ENCODE results near the gene ETV6.

ETV6 gene

DNA sequence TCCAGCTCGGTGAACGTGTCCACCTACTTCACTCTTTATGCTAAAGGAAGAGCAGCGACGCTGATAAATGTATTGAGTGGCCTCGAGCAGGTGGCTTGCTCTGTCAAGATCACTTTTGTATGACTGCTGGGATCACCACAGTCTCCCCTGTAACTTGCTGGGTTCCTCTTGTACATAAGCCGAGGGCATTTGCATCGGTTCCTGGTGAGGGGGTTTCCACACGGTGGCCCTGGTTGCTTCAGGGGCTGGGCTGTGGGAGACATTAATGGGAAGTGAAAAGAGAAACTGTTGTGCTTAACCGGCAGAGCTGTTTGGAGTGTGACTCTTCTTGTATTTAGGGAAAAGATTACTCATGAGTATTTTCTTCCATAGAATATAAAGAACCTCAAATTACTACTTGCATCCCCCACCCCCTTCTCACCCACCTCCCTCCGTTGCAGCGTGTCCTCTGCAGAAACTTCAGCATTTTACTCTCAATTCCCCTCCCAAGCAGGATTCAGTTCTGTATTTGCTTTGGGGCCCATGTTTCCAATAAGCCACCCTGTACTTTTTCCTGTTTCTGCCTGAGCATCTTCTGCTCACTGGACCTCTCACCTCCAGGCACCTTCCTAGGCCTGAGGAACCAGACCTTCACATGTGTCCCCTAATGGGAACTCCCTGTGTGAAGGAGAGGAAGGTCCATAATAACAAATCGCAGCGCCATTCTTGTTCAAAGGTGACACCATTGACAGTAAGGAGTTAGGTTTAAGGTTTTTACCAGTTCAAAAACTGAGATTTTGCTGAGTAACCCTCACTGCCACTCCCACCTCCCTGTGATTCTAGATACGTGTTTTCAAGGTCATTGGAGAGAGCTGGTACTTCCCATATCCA is 187.0 kb downstream of the ETV6 start:
- no peak for DNase-seq

DNA sequence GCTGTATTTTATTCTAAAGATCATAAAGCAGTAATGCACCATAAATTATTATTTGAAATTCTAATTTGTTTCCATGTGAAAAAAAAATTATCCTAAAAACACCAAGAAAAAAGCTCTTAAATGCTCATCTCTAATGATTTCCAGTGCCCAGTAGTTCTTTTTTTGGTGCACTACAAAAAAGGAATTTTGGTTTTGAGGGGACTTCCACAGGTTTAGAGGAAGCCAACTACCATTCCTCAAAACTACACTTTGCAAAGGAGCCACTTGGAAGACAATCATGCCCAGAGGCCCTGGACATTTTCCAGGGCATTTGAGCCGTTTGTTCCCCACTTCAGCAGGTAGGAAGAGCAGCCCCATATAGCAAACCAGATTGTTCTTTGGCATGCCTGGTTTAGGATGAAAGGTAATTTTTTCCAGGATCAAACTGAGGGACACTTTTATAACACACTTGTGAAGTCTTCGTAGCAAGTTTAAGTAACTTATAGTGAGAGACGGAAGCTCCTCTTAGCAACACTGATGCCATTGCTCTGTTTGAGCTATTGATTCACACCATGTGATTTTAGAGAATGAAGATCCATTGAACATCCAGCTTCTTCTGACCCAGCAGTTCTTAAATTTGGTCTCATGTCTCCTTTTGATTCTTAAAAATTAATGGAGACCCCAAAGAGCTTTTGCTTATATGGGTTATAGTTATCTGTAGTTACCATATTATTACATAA is 187.9 kb downstream of the ETV6 start:
- no peak for DNase-seq

DNA sequence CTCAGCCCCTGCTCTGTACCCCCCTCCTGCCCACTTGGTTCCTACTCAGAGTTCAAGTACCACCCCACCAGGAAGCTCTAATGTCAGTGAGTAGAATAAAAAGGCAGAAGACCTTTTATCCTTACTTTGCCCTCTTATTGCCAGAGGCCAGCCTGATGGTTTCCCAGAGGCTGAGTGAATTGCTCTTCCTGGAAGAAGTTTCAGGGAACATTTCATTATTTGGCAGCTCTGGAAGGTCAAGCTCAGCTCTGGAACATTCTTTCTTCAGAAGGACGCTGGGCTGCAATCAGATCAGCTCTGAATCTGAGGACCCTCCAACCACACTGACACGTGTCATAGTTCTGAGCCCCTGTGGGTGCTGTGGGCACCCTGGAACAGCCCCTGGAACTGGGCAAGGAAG is 188.9 kb downstream of the ETV6 start:
- no peak for DNase-seq

DNA sequence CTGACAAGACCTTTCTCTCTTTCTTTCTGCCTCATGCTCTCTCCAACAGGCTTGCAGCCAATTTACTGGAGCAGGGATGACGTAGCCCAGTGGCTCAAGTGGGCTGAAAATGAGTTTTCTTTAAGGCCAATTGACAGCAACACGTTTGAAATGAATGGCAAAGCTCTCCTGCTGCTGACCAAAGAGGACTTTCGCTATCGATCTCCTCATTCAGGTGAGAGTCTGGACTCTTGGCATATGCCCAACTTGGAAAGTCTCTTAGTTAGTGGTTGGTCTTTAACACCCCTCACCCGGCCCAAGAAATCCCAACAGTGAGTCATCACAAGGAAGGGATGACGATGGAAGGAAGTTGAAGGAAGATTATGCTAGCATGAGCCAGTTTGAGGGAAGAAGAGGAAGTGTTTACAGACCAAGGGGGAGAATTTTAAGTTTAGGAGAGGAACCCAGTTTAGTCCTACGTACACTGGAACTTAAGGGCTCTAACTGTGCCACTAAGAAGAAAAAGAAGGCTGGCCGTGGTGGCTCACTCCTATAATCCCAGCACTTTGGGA is 189.7 kb downstream of the ETV6 start:
- no peak for DNase-seq

DNA sequence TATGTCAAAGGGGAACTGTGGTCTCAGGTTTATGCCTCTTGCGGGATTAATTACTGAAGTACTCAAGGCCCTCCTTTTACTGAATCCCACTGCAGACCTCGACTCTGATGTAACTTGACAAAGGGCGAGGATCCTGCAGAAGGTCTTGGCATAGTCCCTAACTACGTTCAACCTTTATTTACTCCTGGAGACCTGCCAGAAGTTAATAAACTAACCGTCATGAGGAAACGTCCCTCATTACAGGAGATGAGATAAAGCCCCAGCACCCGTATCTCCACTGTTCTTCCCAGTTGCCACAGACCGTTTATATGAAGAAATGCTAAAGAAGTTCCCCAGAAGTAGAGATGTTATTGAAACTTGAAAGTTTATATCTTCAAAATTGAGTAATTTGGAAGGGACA is 190.9 kb downstream of the ETV6 start:
- no peak for DNase-seq

DNA sequence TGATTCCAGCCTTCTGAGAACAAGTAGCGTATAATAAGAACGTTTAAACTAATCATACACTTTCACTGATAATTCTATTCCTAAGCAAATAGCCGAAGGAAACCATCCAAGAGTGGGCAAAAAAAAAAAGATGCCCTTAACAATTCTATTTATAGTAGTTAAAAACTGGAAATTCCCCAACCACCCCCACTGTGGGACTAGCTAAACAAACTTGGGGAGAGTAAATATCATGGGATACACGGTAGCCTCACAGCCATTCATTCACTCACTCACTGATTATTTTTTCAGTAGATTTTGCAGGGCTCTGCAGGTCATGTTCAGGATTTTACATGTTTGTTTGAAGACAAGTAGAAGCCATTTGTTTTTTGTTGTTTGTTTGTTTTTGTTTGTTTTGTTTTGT is 197.0 kb downstream of the ETV6 start:
- no peak for DNase-seq

DNA sequence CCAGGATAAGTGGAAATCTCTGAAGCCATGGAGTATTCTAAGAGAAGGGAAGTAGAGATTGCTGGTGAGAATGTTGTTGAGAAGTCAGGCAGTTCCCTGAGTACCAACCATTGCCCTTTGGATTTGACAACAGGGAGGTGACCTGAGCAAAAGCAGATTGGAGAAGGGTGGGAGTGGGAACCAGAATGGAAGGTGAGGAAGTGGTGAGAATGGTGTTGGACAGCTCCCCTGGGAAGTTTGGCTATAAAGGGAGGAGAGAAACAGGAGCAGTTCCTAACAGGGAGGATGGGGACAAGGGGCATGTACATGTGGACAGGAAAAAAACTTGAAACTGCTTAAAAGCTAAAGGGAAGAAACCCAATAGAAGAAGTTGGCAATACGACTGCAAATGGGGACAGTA is 198.1 kb downstream of the ETV6 start:
- no peak for DNase-seq

DNA sequence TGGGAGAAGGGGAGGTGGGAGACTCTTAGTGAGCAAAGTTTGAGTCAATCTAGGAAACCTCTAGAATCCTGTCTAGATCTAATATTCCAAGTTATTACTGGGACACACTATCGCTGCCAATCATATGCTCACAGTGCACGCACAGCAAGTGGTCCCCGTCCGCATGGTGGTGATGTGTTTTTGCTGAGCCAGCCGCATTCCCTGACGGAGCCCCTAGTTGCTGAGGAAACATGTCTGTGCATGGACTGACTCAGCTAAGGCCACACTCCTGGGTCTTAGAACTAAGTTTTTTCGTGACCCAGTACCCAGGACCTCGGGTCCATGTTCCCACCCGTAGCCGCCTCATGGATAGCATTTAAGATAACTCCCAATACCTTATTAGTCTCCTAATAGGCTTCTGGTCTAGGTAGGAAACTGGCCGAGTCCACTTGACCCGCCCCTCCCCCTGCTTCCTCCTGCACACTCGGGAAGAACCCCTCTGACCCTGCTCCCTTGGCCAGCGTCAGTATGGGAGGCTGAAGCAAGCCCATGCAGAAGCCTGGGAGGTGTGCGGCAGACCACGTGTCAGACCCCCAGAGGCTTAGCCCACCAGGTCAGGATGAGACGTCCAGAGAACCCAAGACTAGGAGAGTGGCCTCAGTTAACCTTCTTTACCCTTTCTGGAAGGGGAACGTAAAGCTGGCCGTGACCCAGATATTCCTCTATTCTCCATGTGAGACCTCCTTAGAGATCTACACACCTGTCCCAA is 200.5 kb downstream of the ETV6 start:
- no peak for DNase-seq

DNA sequence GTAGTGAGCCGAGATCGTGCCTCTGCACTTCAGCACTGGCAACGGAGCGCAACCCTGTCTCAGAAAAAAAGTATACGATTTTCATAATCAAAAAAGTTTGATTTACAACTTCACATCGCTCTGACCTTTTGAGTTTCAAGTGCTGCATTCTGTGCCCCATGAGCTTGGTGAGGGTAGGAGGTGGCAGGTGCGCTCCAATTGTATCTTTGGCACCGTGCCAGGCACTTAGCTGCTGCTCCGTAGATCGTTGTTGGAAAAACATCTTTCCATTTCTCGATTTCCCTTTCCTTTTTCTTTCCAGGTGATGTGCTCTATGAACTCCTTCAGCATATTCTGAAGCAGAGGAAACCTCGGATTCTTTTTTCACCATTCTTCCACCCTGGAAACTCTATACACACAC is 203.7 kb downstream of the ETV6 start:
- DNase-seq, result peak; percentile 68

DNA sequence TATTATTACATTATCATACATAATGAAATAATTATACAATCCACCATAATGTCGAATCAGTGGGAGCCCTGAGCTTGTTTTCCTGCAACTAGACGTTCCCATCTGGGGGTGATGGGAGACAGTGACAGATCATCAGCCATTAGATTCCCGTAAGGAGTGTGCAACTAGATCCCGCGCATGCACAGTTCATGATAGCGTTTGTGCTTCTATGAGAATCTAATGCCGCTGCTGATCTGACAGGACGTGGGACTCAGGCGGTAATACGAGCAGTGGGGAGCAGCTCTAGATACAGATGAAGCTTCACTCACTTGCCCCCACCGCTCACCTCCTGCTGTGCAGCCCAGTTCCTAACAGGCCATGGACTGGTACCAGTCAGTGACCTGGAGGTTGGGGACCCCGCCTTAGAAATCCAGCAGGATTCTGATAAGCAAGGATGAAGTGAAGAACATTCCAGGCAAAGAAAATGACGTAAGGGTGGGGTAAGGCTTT is 204.6 kb downstream of the ETV6 start:
- DNase-seq, result no peak

DNA sequence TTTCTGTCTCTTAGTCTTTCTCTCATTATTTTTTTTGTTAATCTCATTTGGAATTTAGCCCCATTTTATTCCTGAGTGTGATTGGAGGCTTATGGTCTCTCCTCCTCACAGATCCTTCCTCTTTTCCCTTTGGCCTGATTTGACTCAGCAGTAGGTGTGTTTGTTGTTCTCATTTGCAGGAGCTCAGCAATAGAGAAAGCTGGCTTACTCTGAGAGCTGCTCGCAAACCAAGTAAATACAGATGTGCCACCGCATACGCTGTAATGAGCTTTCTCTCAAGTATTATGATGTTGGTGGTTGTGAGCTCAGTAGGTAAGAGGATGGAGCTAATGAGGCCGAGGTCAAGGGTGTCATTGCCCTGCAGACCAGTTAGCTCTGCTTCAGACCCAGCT is 206.5 kb downstream of the ETV6 start:
- peak; percentile 59 for DNase-seq

DNA sequence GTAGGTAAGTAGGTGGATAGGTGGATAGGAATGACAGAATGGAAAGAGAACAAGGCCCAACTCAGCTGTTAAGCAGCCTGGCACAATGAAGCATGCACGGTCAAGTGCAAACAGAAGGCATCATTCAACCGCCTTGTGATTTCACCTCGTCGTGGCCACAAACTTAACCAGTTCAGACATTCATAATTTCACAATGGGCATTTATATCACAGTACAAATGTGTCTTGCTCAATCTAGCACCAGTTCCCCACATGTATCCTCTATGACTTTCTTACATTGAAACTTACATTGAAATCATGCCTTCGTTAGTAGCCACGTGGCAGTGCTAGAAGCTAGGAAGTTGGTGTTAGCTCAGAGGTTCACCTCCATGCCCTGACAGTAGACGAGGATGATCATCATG is 207.5 kb downstream of the ETV6 start:
- DNase-seq, result no peak

DNA sequence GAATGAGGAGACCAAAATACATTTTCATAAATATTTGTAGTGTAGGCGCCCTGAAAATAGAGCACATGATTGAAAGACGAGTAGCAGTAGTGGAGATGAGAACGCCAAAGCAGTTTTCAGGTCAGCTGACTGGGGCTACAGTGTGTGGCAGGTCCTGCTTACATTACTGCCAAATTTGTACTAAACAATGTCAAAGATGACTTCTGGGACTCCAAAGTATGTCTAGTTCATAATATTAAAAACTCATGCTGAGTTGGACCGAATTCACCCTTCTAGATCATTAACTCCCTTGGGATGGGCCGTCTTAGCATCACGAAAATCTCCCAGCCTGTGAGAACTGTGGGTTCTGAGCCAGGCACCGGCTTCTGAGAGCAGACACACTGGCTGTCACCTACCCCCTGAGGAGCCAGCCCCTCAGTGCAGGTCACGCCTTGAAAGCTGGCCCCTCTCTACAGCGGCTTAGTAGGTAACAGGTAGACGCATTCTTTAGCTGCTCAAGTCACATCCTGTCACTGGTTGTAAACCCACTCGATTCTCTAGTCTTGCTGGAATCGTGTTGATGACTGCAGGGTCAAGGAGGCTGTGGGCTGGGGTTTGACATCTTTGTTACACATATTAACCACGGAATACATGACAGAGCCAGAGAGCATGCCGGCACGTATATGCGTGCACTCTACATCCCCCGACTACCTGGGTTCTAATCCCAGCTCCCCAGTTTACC is 210.4 kb downstream of the ETV6 start:
- no peak for DNase-seq

DNA sequence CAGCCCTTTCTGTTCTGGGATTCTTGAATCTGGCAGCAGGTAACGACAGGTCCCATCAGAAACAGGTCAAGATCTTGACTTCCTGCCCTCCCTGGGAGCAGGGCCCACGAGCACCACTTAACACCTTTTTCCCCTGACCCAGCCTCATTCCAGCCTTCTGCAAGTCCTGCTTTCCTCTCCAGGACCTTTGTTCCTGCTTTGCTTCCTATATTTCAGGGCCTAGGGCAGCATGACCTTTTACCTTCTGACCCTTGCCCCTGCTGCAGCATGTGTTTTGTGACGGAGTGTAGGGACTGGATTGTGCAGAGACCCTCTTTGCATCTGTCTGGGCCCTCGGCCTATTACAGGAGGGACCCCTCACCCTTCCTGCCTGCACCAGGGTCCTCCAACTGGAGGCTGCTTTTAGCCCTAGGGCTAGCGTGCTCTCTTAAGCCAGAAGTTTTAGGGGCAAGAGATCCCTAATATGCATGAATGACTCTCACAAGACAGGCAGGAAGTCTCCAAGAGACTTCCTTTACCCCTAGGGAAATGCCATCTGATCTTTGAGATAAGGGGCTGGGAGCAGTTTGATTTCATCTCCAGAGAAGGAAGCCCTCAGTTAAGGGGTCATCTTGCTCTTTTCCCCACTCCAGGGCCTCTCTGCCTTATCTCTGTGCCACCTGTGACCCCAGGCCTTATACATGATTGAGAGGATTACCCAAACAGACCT is 211.8 kb downstream of the ETV6 start:
- DNase-seq, result no peak

DNA sequence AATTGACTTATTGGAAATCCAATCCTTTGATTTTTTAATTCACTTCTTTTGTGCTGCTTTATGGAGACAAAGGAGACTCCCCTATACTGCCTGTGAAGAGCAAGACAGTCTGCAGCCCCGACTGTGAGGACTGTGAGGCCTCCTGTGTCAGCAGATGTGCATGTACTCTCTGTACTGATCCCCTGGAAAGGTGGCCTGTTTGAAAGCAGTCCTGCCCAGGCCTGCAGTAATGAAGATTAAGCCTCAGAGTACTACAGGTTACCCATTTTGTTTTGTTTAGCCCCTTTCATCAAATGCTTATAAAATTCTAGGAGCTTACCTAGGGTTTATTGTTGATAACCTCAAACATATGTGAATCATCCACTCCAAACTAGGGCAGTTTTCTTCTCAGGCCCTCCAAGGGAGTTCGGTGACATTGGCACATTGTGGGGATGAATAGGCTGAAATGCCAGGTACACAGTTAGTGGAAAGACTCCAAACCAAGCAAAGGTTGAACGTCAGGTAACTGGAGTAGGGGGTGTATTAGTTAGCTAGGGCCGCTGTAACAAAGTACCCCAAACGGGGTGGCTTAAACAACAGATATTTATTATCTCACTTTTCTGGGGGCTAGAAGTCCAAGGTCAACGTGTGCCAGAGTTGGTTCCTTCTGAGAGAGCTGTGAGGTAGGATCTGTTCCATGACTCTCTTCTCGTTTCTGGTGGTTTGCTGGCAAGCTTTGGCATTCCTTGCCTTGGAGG is 212.6 kb downstream of the ETV6 start:
- no peak for DNase-seq

DNA sequence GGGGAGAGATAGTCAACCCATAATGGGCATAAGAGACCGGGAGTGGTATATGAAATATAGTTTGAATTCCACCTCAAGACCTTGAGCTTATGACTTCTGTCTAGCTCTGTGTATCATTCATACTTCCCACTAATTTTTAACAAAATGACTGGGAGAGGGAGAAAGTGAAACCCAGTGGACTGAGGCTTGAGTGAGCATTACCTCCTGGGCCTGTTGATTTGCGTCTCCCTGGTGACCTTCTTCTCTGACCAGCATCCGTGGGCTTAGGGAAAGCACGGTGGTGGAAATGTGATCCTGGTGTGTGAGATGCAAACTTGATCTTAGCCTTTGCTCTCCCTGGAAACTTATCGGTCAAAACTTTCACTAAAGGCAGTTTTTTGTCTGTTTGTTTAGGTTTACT is 213.3 kb downstream of the ETV6 start:
- DNase-seq, result no peak

DNA sequence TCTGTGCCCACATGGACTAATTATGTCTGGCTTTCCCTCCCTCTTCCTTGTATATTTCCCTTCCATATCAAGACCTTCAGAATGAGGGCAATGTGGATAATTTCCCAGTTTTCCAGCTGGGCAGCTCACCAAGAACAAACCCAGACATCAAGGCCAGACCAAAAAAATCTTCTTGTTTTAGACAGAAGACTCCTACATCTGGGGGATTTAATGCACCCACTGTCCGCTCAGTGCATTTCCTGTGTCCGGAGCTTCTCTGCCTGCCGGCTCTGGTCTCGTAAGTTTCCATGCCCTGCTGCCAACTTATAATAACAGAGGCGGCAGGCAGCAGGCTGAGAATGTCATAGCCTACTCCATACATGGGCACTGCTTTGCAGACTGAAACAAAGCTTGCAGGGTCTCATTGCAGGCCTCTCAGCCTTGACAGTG is 214.0 kb downstream of the ETV6 start:
- no peak for DNase-seq

DNA sequence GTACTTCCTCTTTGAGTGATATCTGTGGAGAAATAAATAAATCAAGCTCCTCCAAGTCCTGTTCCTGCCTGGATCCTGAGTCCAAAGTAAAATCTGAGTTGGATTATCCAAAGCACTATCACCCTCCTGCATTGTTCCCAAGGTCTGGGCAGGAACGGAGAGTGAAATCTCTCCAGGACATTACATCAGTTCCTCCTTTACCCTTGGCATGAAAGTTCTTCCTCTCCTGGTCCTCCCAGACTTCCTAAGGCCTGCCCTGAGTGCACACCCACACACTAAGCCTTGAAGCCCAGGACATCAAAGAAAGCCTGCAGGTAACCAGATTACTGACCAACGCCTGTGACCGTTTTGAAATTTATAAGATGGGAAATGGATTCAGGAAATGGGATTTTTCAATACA is 214.5 kb downstream of the ETV6 start:
- DNase-seq, result no peak

DNA sequence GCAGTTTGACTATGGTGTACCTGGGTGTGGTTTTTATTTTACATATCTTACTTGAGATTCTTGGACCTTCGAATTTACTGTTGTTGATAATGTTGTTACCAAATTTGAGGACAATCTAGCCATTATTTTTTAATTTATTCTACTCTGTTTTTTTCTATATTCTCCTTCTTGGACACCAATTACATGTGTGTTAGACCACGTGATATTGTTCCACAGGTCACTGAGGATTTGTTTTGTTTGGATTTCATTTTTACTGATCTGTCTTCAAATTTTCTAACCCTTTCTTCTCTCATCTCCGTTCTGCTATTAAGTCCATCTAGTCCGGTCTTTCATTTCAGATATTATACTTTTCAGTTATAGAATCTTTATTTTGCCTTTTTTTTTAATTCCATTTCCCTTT is 216.3 kb downstream of the ETV6 start:
- DNase-seq, result no peak

DNA sequence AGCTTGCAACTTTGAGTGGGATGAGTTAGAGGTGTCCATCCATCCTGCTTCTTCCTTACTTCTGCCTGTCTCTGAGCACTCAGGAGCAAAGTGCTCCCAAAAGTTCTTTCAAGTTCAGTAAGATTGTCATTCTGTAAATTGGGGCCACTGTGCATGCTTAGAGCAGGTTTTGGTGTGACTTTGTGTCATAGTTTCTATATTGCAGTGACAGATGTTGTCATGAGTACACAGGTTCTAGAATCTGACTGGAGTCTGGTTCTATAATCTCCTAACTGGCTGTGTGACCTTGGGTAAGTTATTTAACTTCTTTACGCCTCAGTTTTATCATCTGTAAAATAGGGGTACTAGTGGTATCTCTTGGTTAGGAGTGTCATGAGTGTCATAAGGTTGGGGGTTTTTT is 218.6 kb downstream of the ETV6 start:
- no peak for DNase-seq

DNA sequence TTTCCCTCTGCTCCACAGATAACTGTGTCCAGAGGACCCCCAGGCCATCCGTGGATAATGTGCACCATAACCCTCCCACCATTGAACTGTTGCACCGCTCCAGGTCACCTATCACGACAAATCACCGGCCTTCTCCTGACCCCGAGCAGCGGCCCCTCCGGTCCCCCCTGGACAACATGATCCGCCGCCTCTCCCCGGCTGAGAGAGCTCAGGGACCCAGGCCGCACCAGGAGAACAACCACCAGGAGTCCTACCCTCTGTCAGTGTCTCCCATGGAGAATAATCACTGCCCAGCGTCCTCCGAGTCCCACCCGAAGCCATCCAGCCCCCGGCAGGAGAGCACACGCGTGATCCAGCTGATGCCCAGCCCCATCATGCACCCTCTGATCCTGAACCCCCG is 219.9 kb downstream of the ETV6 start:
- no peak for DNase-seq

Data from NCI-H748 treated with DMSO at 0.1 percent for 48 hours (cell line).